GM18505 (cell line): ENCODE results near the gene ADCY9.
A peak's percentile ranks its signal among the peaks of the same experiment; 100 is the strongest.
"Not testable (repeated sequence)": the region's sequence is repeated elsewhere in the genome, so short reads cannot be mapped to it uniquely, and the experiment has no call there.

ENCODE experiments used
- ATAC-seq: cut with Tn5 transposase; IDR thresholded peaks from one replicate; pipeline ENCODE4 v1.9.1; 2021; ENCODE audit not compliant: unreplicated experiment
- POLR2A ChIP-seq: IDR thresholded peaks from 4 replicates; pipeline ENCODE4 v1.6.1; 2011; ENCODE audit warnings: borderline replicate concordance; ENCODE audit not compliant: insufficient read depth, insufficient read length; ENCODE audit errors: extremely low read depth

ADCY9 gene

DNA sequence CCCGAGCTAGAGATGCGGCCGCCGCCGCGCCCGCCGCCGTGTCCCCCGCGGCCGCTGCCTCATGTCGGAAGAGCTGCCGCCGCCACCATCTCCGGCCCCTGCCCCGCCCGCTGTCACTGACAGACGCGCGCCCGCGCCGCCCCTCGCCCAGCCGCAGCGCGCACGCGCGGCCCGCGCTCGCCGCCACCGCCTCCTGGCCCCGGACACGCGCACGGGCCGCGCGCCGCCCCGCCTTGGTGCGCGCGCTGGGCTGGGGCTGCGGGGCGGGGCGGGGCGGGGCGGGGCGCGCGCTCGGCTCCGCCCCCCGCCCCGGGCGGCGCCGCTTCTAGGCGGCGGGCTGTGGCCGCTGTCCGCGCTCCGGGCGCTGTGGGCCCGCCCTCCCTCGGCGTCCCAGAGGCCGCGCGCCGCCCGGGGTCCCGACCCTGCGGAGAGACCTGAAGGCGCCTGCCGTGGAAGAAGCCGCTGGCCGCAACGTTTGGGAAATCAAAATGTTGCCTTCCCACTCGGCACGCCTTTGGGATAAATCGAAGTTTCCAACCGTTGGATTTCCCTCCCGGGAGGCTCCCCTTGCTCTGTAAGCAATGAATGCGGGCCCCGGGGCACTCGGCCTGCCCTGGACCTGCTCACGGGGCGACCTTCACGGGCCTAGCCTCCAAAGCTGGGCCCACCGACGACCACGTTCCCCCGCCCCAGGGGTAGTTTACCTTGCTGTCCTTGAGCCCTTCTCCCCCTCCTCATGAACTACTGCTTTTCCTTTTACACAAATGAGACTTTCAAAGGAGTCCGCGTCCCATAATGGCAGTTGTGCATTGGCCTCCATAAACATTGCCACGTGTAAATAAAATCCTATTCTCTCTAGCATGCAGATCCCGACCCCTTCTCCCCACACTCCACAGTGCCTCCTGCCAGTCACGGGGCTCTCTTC is at the start of gene ADCY9:
TSS of gene ADCY9 (minus strand) at position 118 of the 925 bp plus-strand sequence. CDS start 1,000 bp downstream, outside the sequence.
- no peak for TF ChIP-seq POLR2A

DNA sequence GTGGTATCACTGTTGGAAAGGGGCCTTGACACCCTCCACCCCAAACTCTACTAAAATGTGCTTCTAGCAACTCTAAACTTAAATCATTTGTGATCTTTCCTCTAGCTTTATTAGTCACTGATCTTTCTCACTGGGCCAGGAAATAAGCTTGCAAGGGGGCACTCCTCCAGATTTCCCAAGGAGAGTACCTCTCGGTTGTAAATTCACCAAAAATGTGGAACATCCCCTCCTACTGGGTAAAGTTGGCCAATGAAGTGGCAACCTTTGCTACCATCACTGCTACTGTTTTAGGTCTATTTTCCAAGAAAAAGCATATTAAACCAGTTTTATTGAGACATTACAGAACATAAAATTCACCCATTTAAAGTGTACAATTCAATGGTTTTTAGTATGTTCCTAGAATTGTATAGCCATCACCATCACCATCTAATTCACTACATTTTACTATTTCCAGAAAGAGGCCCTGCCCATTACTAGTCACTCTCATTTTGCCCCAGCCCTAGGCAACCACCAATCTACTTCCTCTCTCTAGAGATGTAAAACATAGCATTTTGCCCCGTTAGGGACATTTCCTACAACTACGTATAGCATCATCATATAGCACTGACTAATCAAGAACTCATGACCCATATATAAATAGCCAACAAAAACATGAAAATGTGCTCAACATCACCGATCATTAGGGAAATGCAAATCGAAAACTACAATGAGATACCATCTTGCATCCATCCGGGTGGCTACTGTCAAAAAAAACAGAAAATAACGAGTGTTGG is 44.6 kb upstream of the ADCY9 start:
- no peak for TF ChIP-seq POLR2A
- ATAC-seq = no peak

More for the DNA sequence above, at the start of gene ADCY9:
- ATAC-seq = peak; percentile 74

DNA sequence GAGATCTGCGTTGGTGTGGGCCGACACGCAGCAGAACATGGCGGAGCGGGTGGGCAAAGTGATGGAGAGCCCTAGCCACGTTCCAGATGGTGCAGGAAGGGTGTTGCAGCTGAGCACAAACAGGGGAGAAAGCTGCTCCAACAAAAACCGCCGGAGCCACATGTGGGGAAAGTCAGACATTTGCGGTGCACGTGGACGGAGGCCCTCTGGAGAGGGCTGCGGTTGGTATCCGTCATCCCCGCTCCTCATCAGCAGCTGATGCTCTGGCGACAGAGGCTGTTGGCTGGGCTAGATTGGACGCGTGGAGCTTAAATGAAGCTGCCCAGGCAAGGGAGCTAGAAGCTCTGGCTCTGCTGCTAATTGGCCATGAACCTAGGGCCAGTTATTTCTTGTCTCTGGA is 43.5 kb upstream of the ADCY9 start:
- no peak for ATAC-seq
- no peak for TF ChIP-seq POLR2A

GRCh38 chr16:4158143-4159093 is 42.2 kb upstream of the ADCY9 start:
- no peak for ATAC-seq
- TF ChIP-seq POLR2A = no peak

GRCh38 chr16:4157376-4157825 is 41.2 kb upstream of the ADCY9 start:
- ATAC-seq = no peak
- no peak for TF ChIP-seq POLR2A

- not testable (repeated sequence) for ATAC-seq
Measured at GRCh38 chr16:4156503-4156902, 40.3 kb upstream of the ADCY9 start.

- not testable (repeated sequence) for ATAC-seq
Measured at GRCh38 chr16:4153364-4153763, 37.1 kb upstream of the ADCY9 start.

DNA sequence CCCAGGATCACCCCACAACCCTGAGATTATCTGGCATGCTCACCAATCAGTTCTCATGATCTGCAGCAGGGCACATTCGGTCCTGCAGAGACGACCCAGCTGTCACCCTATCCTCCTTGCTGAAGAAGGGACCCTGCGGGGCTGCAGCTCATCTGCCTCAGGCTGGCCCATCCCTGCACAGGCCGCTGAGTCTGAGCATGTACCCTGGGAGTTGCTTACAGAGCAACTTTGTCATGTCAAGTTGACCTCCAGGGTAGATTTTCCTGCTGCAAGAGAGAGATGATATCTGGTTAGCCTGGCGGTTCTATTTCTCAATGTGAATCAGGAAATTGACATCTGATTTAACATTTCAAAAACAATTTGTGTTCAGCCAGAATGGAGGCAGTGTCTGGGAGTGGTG is 36.0 kb upstream of the ADCY9 start:
- TF ChIP-seq POLR2A = no peak
- no peak for ATAC-seq

- ATAC-seq = no peak
- TF ChIP-seq POLR2A = no peak
Measured at GRCh38 chr16:4147236-4147635, 31.0 kb upstream of the ADCY9 start.

GRCh38 chr16:4142268-4142667 is 26.0 kb upstream of the ADCY9 start:
- TF ChIP-seq POLR2A = no peak
- ATAC-seq = no peak

DNA sequence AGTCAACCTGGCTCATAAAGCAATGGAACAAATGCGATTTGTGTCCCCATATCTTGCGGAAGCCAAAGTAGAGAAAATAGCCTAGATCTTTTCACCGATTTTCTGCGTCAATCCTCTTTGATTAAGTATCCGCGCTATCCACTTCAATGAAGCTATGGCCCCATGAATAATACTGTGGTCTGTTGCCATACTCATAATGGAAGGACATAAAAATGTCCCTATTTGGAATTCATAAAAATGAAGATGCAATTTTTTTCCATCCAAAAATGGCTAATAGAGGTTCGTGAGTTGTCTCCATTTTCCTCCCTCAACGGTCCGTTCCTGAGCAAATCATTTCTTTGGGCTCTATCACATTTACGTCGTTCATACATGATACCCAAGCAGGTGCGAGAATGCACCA is 25.4 kb upstream of the ADCY9 start:
- no peak for TF ChIP-seq POLR2A
- no peak for ATAC-seq

DNA sequence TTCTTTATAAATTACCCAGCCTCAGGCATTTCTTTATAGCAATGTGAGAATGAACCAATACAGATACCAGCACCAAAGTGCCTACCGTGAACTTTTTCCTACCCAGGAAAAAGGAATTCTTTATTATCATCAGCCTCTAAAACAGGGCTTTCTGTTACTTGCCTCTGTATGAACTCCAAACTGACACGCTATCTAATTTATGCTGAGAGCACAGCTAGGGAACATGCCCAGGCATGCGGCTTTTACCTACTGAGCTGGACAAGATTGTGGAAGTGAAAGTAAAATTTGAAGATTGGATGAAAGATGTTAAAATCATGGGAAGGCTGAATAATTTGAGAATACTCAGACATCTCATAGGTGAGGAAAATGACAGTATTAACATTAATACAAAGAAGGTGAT is 24.4 kb upstream of the ADCY9 start:
- no peak for ATAC-seq
- TF ChIP-seq POLR2A = no peak

- ATAC-seq = no peak
- no peak for TF ChIP-seq POLR2A
Measured at GRCh38 chr16:4139968-4140367, 23.7 kb upstream of the ADCY9 start.
